IPS DF 6.9 (cell line): Measurements from ENCODE around the gene SRPX.

Experiments used
- DNase-seq: peaks from one replicate; pipeline ENCODE4 v3.0.0-alpha.2; 2013; ENCODE audit warnings: low read depth, low spot score
- H3K27ac ChIP-seq: one replicate; pipeline ENCODE4 v1.5.1; 2013; ENCODE audit warnings: low read length, control low read depth
- H3K27me3 ChIP-seq: 2 replicates; pipeline ENCODE4 v1.6.1; 2013; ENCODE audit warnings: mild to moderate bottlenecking, low read length; ENCODE audit not compliant: control insufficient read depth, insufficient read depth
- H3K36me3 ChIP-seq: 2 replicates; pipeline ENCODE4 v1.6.1; 2013; ENCODE audit warnings: low read length; ENCODE audit not compliant: control insufficient read depth, insufficient read depth
- H3K4me1 ChIP-seq: 2 replicates; pipeline ENCODE4 v1.6.1; 2013; ENCODE audit warnings: low read length; ENCODE audit not compliant: control insufficient read depth, insufficient read depth
- H3K4me3 ChIP-seq: 2 replicates; pipeline ENCODE4 v1.5.1; 2013; ENCODE audit warnings: mild to moderate bottlenecking, low read length
- H3K9me3 ChIP-seq: 2 replicates; pipeline ENCODE4 v1.6.1; 2013; ENCODE audit warnings: low read length, inconsistent platforms; ENCODE audit not compliant: control insufficient read depth, insufficient read depth
- WGBS: extraction: QIAGEN DNeasy Blood & Tissue Kit; methylation state at CpG from one replicate; pipeline ENCODE4 v1.1.7; 2013; ENCODE audit warnings: mixed read lengths, missing lambda C conversion rate; ENCODE audit not compliant: insufficient read length, insufficient coverage; 5-methylcytosine and 5-hydroxymethylcytosine counted together

SRPX gene

DNA sequence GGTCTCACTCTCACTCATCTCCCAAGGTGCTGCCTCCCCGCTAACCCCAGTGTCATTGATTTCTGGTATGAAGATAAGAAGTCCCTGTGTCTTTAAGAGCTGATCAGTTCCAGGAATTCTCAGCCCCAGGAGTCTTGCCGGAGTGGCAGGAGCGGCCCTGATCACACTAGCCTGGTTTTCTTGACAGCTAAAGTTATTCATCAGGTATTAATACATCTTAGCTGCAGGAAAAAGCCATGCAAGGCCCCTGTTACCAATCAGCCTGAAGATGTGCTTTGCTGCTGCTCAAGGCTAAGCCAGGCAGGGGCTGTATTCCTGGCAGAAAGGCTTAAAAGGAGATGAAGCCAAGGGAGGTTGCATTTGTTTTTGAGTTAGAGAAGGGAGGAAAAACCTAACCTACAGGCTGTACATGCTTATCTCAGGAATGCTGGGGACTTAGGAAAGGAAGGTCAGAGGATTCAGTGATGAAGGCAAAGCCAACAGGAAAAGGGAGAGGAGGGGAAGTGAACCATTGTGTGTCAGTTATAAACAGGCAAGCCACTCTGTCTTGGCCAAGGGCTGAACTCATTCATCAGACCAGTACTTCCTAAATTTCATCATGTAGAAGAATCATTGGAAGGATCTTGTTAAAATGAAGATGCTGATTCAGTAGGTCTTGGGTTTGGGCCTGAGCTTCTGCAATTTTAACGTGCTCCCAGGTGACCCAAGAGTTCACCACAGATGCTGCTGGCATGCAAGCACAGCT is 8.6 kb downstream of the SRPX start:
- Histone ChIP-seq H3K4me1 (no peaks in the 10 kb centered on the region), H3K27ac (no peak overlapping the region), H3K27me3 (no peaks in the 10 kb centered on the region), H3K36me3 (no peaks in the 10 kb centered on the region), H3K4me3 (no peak overlapping the region), H3K9me3 (no peaks in the 10 kb centered on the region)
- DNase-seq = no peak
- WGBS = no CpG with 5 or more reads among the region's 4 CpGs

GRCh38 chrX:38206542-38206941 is 14.1 kb downstream of the SRPX start:
- H3K27me3 ChIP-seq = no peaks in the 10 kb centered on the region
- no CpG with 5 or more reads among the region's 3 CpGs for WGBS
- H3K36me3 ChIP-seq = no peaks in the 10 kb centered on the region
- no peaks in the 10 kb centered on the region for H3K9me3 ChIP-seq
- H3K4me3 ChIP-seq = no peak overlapping the region
- no peak overlapping the region for H3K27ac ChIP-seq
- DNase-seq = no peak
- no peaks in the 10 kb centered on the region for H3K4me1 ChIP-seq

DNA sequence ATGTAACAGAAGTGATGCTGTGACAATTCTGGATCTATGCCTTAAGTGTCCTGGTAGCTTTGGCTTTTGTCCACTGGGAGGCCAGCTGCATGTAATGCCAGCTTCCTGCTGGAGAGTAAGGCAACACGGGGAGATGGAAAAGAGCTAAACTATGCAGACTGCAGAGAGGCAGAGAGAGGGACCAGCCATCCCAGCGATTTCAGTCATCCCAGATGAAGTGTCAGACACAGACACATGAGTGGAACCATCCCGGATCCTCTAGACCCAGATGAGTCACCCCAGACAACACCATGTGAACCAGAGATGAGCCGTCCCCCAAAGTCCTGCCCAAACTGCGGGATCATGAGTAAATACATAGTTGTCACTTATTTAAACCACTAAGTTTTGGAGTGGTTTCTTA is 14.6 kb downstream of the SRPX start:
- no CpG with 5 or more reads among the region's 5 CpGs for WGBS
- DNase-seq = no peak

DNA sequence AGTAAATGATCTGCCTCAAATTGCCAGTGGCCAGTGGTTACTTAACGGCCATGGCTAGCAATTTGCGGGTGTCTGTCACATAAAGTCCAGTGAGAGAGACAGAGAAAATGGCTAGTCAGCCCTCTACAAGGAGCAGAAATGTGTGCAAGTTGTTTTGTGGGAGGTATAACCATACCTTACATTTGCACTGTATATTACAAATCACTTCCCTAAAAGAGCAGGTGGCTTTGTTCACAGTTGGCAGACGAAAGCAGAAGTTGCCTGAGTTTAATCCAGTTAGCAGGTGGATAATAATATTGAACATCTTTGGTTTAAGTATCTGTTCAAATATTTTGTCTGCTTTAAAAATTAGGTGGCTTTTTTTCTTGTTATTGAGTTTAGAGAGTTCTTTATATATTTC is 15.6 kb downstream of the SRPX start:
- Histone ChIP-seq H3K27ac (no peak overlapping the region), H3K4me1 (no peaks in the 10 kb centered on the region), H3K9me3 (no peaks in the 10 kb centered on the region), H3K27me3 (no peaks in the 10 kb centered on the region), H3K4me3 (no peak overlapping the region), H3K36me3 (no peaks in the 10 kb centered on the region)
- DNase-seq = no peak
- WGBS = no CpG with 5 or more reads among the region's 3 CpGs

More for the DNA sequence above, 14.6 kb downstream of the SRPX start:
- H3K9me3 ChIP-seq = no peaks in the 10 kb centered on the region
- no peak overlapping the region for H3K4me3 ChIP-seq
- no peaks in the 10 kb centered on the region for H3K27me3 ChIP-seq
- H3K4me1 ChIP-seq = no peaks in the 10 kb centered on the region
- H3K27ac ChIP-seq = no peak overlapping the region
- no peaks in the 10 kb centered on the region for H3K36me3 ChIP-seq

GRCh38 chrX:38192007-38192810 is 28.5 kb downstream of the SRPX start:
- Histone ChIP-seq H3K9me3 (no peaks in the 10 kb centered on the region), H3K36me3 (no peaks in the 10 kb centered on the region), H3K27ac (no peak overlapping the region), H3K4me3 (no peak overlapping the region), H3K4me1 (no peaks in the 10 kb centered on the region), H3K27me3 (no peaks in the 10 kb centered on the region)
- no CpG with 5 or more reads among the region's 5 CpGs for WGBS
- no peak for DNase-seq

DNA sequence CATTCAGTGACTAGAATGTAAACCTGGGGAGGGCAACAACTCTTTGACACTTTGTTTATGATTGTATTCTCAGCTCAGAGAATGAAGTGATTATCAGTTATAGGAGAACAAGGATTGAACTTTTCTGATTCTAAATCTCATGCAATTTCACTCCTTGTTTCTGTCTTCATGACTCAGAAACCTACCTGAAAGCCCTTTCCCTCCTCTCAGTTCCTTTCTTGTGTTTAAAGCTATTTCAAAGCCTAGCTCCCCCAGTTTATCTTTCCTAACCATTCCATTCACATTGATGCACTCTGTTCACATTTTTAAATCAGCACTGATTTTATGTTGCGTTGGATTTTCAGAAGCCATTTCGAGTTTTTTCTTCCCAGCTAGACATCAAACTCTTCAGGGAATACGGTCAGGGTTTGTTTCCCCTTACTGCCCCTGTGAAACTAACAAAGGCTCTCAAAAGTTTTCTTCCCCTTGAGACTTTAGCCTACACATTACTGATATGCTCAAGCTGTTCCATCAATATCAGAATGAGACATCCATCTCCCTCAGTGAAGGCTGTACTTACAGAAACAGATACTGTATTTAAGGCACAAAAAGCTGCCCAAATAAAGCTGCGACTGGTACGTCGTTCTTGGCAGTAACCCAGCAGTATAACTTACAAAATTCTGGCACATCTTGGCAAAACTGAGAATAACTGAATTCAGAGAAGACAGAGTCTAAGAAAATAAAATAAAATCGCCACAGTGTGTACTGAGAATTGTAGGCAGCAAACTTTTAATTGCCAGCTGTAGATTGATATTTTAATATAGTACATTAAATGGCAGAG is 31.0 kb downstream of the SRPX start:
- H3K27ac ChIP-seq = no peak overlapping the region
- H3K27me3 ChIP-seq = no peaks in the 10 kb centered on the region
- WGBS = no CpG with 5 or more reads among the region's 7 CpGs
- H3K9me3 ChIP-seq = no peaks in the 10 kb centered on the region
- DNase-seq = no peak
- no peaks in the 10 kb centered on the region for H3K36me3 ChIP-seq
- no peak overlapping the region for H3K4me3 ChIP-seq
- H3K4me1 ChIP-seq = no peaks in the 10 kb centered on the region

DNA sequence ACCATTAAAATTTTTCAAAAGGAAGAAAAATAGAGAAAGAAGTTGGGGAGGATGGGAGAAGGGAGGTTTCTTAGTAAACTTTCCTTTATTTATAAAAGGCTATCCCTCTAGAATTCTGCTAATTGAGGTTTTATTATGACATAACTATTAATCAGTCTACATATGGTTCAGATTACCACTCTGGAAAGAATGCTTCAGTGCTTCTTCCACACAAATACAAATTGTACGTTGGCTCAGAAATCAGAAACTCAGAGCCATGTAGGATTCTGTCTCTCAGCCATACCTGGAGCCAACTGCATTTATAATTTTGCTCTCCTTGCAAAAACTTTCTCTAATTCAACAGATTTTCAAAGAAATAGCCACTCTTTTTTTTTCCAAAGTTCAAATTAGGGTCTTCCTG is 37.1 kb downstream of the SRPX start:
- H3K27ac ChIP-seq = no peak overlapping the region
- no peak overlapping the region for H3K4me3 ChIP-seq
- no peaks in the 10 kb centered on the region for H3K36me3 ChIP-seq
- no CpG with 5 or more reads among the region's 1 CpG for WGBS
- DNase-seq = no peak
- H3K9me3 ChIP-seq = no peaks in the 10 kb centered on the region
- no peaks in the 10 kb centered on the region for H3K4me1 ChIP-seq
- H3K27me3 ChIP-seq = no peaks in the 10 kb centered on the region

GRCh38 chrX:38181357-38181756 is 39.3 kb downstream of the SRPX start:
- no peak for DNase-seq
- Histone ChIP-seq H3K9me3 (no peaks in the 10 kb centered on the region), H3K4me3 (no peak overlapping the region), H3K27me3 (no peaks in the 10 kb centered on the region), H3K36me3 (no peaks in the 10 kb centered on the region), H3K27ac (no peak overlapping the region), H3K4me1 (no peaks in the 10 kb centered on the region)
- WGBS = no CpG with 5 or more reads among the region's 2 CpGs

DNA sequence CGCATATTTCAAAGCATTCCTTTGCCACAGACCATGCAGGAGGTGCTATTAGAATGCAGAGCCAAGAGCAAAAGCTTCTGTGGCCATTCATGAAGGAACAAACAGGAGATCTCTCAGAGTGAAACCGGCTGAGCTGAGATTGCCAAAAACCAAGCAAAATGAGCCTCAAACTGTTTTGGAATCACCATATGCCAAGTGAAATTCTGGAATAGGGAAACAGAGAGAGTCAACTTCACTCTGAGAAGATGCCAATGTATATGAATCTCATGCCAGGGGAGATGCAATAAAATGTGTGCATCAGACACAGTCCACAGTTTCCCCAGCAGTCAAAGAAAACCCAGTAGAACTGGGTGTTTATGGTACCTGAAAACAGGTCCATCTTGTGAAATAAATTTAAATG is 42.3 kb downstream of the SRPX start:
- no peak for DNase-seq
- H3K9me3 ChIP-seq = no peaks in the 10 kb centered on the region
- no CpG with 5 or more reads among the region's 2 CpGs for WGBS

DNA sequence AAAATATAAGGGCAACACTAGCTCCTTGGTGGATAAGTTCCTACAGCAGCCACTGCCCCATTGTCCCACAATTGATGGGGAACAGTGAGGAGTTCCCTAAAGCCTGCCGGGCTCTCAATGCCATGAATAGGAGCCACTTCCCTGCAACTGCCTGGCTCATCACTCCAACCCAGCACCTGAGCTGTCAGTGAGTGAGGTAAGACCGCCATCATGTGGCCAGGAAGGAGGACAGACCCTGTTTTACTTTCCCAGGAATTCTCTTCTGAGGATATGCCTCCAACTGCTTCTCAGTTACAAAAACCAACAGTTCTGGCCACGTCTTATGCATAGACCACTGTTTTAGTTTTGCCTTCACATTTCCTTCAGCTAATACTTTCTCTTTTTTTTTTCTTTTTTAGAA is 45.5 kb downstream of the SRPX start:
- Histone ChIP-seq H3K27me3 (no peaks in the 10 kb centered on the region), H3K4me1 (no peaks in the 10 kb centered on the region), H3K36me3 (no peaks in the 10 kb centered on the region), H3K27ac (no peak overlapping the region), H3K9me3 (no peaks in the 10 kb centered on the region), H3K4me3 (no peak overlapping the region)
- no CpG with 5 or more reads among the region's 3 CpGs for WGBS
- peak; percentile 25 for DNase-seq

More for the DNA sequence above, 42.3 kb downstream of the SRPX start:
- Histone ChIP-seq H3K27me3 (no peaks in the 10 kb centered on the region), H3K27ac (no peak overlapping the region), H3K36me3 (no peaks in the 10 kb centered on the region), H3K4me1 (no peaks in the 10 kb centered on the region), H3K4me3 (no peak overlapping the region)
